ENCODE results near the gene OR1F1.
A peak's percentile ranks its signal among the peaks of the same experiment; 100 is the strongest.
"Not testable (repeated sequence)": the region's sequence is repeated elsewhere in the genome, so short reads cannot be mapped to it uniquely, and the experiment has no call there.

The OR1F1 gene

DNA sequence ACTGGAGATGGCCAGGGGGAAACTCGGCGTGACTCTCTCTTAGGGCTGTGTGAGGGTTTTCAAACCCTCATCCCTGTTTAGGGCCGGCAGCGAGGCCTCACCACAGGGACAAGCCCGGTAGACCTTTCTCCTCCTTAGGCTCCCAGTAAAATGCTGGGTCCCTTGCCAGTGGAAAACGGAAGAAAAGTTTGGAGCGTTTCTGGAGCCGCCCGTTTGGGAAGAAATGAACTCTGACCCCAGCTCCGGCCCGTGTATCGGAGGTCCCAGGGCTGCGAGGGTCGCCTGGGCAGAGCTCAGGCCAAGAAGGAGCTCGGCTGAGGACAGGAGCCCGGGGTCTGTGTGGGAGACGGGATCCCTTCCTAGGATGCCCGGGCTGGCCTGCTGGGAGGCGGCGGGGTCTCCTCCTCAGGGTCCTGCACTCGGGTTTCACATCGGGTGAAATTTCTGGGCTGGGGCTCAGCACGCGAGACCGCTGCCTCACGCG lies 29.9 kb upstream of the OR1F1 start:
- H3K4me3 ChIP-seq (ENCODE audit: low read depth, low read length): peak overlapping the region; percentile 49
- TF ChIP-seq, protein P1, sequence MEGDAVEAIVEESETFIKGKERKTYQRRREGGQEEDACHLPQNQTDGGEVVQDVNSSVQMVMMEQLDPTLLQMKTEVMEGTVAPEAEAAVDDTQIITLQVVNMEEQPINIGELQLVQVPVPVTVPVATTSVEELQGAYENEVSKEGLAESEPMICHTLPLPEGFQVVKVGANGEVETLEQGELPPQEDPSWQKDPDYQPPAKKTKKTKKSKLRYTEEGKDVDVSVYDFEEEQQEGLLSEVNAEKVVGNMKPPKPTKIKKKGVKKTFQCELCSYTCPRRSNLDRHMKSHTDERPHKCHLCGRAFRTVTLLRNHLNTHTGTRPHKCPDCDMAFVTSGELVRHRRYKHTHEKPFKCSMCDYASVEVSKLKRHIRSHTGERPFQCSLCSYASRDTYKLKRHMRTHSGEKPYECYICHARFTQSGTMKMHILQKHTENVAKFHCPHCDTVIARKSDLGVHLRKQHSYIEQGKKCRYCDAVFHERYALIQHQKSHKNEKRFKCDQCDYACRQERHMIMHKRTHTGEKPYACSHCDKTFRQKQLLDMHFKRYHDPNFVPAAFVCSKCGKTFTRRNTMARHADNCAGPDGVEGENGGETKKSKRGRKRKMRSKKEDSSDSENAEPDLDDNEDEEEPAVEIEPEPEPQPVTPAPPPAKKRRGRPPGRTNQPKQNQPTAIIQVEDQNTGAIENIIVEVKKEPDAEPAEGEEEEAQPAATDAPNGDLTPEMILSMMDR (IDR thresholded peaks at IDR 0.05; ENCODE audit: low read depth, low read length, missing control alignments): no peak
- no peak for DNase-seq (ENCODE audit: low read depth)

DNA sequence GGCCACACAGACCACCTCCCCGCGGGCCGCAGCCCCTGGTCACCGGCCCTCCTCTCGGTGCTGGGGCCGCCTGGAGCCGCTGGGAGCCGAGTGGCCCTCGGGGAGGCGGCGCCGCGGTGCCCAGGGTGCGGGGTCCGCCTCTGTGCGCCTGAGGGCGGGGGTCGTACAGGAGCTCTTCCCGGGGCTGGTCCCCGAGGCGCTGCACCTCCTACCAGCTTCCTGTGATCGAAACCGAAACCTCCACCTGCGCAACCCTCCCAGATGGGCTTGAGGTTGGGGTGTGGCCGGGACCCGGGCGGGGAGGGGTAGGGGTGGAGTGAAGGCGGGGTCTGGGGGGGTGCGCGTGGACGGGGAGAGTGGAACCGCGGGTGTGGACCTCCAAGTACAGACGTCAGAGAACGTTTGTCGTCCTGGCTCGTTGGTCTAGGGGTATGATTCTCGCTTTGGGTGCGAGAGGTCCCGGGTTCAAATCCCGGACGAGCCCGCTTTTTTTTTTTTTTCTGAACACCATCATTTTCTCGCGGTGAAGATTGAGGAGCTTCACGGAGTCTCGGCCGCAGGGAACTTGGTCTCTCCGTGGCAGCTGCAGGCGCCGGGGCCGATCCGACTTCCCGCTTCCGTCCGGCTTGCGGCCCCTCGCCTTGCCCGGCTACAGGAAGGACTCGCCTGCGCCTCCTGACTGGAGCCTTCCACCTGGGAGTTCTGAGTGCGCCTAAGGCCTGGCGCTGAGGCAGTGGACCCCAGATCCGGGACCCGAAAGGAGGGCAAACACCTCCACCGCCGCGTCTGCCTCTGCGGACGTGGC lies 29.3 kb upstream of the OR1F1 start:
- peak overlapping the region; percentile 56 for H3K4me3 ChIP-seq (ENCODE audit: low read depth, low read length)
- TF ChIP-seq, protein P1 (IDR thresholded peaks at IDR 0.05; ENCODE audit: low read depth, low read length, missing control alignments): no peak

DNA sequence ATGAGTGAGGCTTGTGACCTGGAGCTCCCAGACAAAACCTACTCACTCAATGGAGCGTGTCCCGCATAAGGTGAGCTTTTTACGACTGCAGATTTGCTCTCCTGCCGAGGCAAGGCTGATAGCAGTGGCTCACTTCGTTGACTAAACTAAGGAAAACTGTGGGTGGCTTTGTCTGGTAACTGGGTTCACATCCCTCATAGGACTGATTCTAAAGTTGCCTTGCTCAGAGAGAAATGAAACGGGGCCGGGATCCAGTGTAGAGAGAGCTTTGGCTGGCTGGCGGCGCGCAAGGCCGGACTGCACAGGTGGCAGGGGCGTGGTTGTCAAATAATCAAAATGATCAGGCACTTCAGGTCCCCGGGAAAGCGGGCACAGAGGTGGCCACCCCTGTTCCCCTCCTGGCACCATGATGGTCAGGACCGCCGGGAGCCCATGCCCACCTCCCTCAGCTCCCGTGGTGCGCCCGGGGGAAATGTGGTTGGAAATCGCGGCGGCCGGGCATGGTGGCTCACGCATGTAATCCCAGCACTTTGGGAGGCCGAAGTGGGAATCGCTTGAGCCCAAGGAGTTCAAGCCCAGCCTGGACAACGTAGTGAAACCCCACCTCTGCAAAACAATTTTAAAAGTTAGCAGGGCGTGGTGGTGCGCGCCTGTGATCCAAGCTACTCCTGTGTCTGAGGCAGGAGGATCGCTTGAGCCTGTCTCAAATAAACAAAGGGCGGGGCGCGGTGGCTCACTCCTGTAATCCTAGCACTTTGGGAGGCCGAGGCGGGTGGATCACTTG lies 26.6 kb upstream of the OR1F1 start:
- no peak overlapping the region for H3K4me3 ChIP-seq (ENCODE audit: low read depth, low read length)
- TF ChIP-seq, protein P1 (IDR thresholded peaks at IDR 0.05; ENCODE audit: low read depth, low read length, missing control alignments): no peak
- DNase-seq (ENCODE audit: low read depth): no peak

More for the DNA sequence above, 29.3 kb upstream of the OR1F1 start:
- no peak for DNase-seq (ENCODE audit: low read depth)

DNA sequence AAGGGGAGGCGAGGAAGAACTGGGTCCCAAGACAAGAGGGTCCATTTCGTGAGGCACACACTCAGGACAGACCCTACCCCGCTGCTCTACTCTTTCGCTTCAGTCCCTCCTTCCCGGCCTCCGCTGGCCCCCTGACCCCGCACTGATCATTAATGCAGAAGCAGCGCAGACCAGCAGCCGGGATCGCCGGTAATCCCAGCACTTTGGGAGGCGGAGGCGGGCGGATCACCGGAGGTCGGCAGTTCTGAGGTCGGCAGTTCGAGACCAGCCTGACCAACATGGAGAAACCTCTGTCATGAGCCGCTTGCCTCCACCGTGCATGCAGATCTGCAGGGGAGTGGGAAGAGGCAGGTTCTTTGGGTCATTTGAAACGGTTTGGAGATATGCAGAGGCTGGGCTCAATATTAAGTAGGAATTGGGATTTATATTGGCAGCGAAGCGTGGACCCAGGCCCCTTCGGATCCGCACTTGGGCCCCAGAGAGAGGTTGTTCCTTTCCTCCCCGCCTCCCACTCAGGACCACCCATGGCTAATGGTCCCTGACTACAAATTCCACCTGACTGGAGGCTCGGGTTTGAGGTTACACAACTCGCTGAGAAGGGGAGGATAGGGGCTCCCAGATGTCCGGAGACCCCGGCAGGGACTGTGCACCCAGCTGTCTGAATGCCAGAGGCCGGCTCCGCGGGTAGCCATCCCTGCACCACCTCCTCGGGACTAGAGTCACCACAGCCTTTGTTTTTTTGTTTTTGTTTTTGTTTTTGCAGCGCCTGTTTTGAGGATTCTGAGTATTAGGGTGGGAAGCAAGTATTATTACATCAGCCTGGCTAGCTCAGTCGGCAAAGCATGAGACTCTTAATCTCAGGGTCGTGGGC lies 23.6 kb upstream of the OR1F1 start:
- H3K4me3 ChIP-seq (ENCODE audit: low read depth, low read length): no peak overlapping the region
- TF ChIP-seq, protein P1 (IDR thresholded peaks at IDR 0.05; ENCODE audit: low read depth, low read length, missing control alignments): no peak
- DNase-seq (ENCODE audit: low read depth): no peak

DNA sequence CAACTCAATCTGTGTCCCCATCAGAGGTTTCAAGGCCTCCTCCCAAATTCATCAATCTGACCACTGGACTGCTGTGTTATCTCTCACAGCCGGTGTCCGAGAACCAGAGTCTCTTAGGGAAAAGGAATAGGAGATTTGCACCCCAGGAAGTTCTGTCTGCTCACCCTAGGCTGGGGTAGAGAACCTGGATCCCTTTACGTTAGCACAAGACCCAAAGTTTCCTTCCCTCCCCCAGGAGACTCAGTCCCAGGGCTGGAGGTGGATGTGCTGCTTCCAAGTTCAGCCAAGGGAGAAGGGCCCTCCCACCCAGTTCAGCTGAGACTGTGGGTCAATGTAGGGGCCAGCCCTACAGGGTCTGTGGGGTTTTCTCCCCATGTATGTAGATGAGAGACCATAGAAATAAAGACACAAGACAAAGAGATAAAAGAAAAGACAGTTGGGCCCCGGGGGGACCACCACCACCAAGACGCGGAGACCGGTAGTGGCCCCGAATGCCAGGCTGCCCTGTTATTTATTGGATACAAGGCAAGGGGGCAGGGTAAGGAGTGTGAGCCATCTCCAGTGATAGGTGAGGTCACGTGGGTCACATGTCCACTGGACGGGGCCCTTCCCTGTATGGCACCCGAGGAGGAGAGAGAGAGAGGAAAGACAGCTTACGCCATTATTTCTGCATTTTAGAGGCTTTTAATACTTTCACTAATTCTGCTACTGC lies 22.7 kb upstream of the OR1F1 start:
- TF ChIP-seq, protein P1 (IDR thresholded peaks at IDR 0.05; ENCODE audit: low read depth, low read length, missing control alignments): no peak
- DNase-seq (ENCODE audit: low read depth): no peak
- H3K4me3 ChIP-seq (ENCODE audit: low read depth, low read length): no peak overlapping the region

DNA sequence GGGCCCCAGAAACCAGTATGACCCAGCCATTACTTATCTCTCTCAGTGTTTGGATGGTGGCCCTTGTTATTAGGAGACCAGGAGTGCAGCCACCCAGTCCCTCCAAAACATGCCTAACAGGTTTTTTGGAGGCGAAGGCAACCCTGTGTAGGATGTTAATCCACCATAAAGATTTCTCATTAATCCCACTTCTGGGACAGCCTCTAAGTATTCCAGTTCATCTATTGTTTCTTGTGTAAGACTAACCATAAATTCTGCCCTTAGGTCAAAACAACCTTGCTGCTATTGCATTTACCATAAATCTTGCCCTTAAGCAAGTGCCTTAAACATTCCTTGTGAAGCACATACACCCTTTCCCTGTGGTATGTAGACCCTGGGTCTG lies 21.5 kb upstream of the OR1F1 start:
- no peak for DNase-seq (ENCODE audit: low read depth)
- TF ChIP-seq, protein P1 (IDR thresholded peaks at IDR 0.05; ENCODE audit: low read depth, low read length, missing control alignments): no peak
- no peak overlapping the region for H3K4me3 ChIP-seq (ENCODE audit: low read depth, low read length)

DNA sequence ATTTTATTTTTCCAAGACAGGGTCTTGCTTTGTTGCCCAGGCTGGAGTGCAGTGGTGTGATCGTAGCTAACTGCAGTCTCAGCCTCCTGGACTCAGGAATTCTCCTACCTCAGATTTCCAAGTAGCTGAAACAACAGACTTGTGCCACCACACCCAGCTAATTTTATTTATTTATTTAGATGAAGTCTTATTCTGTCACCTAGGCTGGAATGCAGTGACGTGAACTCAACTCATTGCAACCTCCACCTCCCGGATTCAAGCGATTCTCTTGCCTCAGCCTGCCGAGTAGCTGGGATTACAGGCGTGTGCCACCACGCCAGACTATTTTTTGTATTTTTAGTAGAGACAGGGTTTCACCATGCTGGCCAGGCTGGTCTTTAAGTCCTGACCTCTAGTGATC lies 19.3 kb upstream of the OR1F1 start:
- not testable (repeated sequence) for H3K4me3 ChIP-seq (ENCODE audit: low read depth, low read length); DNase-seq (ENCODE audit: low read depth)

Data from GM12864 (cell line).